SK-N-SH treated with all-trans-retinoic acid at 6 μM for 48 hours (cell line): ENCODE results near the gene TAAR9.

ENCODE experiments used
- ATAC-seq: fragments of 200-7000 bp; cut with Tn5 transposase; 3 replicates; pipeline ENCODE4 v1.9.1; 2020; ENCODE audit warnings: mild to moderate bottlenecking, moderate library complexity
- ARNTL ChIP-seq: fragments of 450-650 bp; formaldehyde crosslinking; IDR thresholded peaks from 2 replicates; pipeline ENCODE4 v1.5.0; 2020; ENCODE audit warnings: low read depth, mild to moderate bottlenecking, moderate library complexity, borderline replicate concordance
- BACH2 ChIP-seq: fragments of 250-450 bp; sonication (Bioruptor Pico); IDR thresholded peaks from 2 replicates; pipeline ENCODE4 v1.9.0; 2021; ENCODE audit warnings: mild to moderate bottlenecking, borderline replicate concordance
- CREB5 ChIP-seq: fragments of 250-450 bp; sonication (Bioruptor Pico); IDR thresholded peaks from 2 replicates; pipeline ENCODE4 v1.5.1; 2020; ENCODE audit warnings: low read depth, mild to moderate bottlenecking, moderate library complexity
- CSDC2 ChIP-seq: fragments of 250-450 bp; sonication (Bioruptor Pico); IDR thresholded peaks from 2 replicates; pipeline ENCODE4 v1.5.0; 2020; ENCODE audit warnings: mild to moderate bottlenecking, moderate library complexity
- CSRNP3 ChIP-seq: fragments of 250-450 bp; sonication (Bioruptor Pico); IDR thresholded peaks from 2 replicates; pipeline ENCODE4 v1.5.1; 2021; ENCODE audit warnings: mild to moderate bottlenecking, moderate library complexity
- ESRRG ChIP-seq: fragments of 250-450 bp; sonication (Bioruptor Pico); IDR thresholded peaks from 2 replicates; pipeline ENCODE4 v1.6.1; 2021; ENCODE audit warnings: mild to moderate bottlenecking
- GLIS3 ChIP-seq: fragments of 250-450 bp; sonication (Bioruptor Pico); IDR thresholded peaks from 2 replicates; pipeline ENCODE4 v1.5.0; 2020; ENCODE audit warnings: mild to moderate bottlenecking, moderate library complexity
- OSR1 ChIP-seq: fragments of 250-450 bp; sonication (Bioruptor Pico); IDR thresholded peaks from 2 replicates; pipeline ENCODE4 v1.8.0; 2022; ENCODE audit warnings: moderate library complexity, mild to moderate bottlenecking, inconsistent platforms
- PATZ1 ChIP-seq: fragments of 250-450 bp; sonication (Bioruptor Pico); IDR thresholded peaks from 2 replicates; pipeline ENCODE4 v1.8.0; 2020; ENCODE audit warnings: mild to moderate bottlenecking, moderate library complexity, borderline replicate concordance
- POU6F1 ChIP-seq: fragments of 250-450 bp; sonication (Bioruptor Pico); IDR thresholded peaks from 2 replicates; pipeline ENCODE4 v1.8.0; 2021; ENCODE audit warnings: low read depth, mild to moderate bottlenecking, moderate library complexity, borderline replicate concordance
- PPARA ChIP-seq: fragments of 250-450 bp; sonication (Bioruptor Pico); IDR thresholded peaks from 2 replicates; pipeline ENCODE4 v1.5.0; 2020; ENCODE audit warnings: mild to moderate bottlenecking, borderline replicate concordance
- RARB ChIP-seq: fragments of 250-450 bp; sonication (Bioruptor Pico); IDR thresholded peaks from 2 replicates; pipeline ENCODE4 v1.8.0; 2021; ENCODE audit warnings: mild to moderate bottlenecking, moderate library complexity
- SNAI2 ChIP-seq: fragments of 250-450 bp; sonication (Bioruptor Pico); IDR thresholded peaks from 2 replicates; pipeline ENCODE4 v1.5.0; 2020; ENCODE audit warnings: mild to moderate bottlenecking, moderate library complexity
- TCF4 ChIP-seq: fragments of 250-450 bp; sonication (Bioruptor Pico); IDR thresholded peaks from 2 replicates; pipeline ENCODE4 v1.8.0; 2021; ENCODE audit warnings: mild to moderate bottlenecking, moderate library complexity, borderline replicate concordance
- TOX ChIP-seq: fragments of 250-450 bp; sonication (Bioruptor Pico); IDR thresholded peaks from 2 replicates; pipeline ENCODE4 v1.8.0; 2021; ENCODE audit warnings: mild to moderate bottlenecking, moderate library complexity, borderline replicate concordance
- TSHZ2 ChIP-seq: fragments of 250-450 bp; sonication (Bioruptor Pico); IDR thresholded peaks from 2 replicates; pipeline ENCODE4 v1.5.0; 2020; ENCODE audit warnings: mild to moderate bottlenecking, moderate library complexity
- ZFP3 ChIP-seq: fragments of 250-450 bp; sonication (Bioruptor Pico); IDR thresholded peaks from 2 replicates; pipeline ENCODE4 v1.5.0; 2020; ENCODE audit warnings: mild to moderate bottlenecking, moderate library complexity
- ZFP30 ChIP-seq: fragments of 450-650 bp; formaldehyde crosslinking; IDR thresholded peaks from 2 replicates; pipeline ENCODE4 v1.5.0; 2022; ENCODE audit warnings: mild to moderate bottlenecking, moderate library complexity
- ZNF565 ChIP-seq: fragments of 450-650 bp; formaldehyde crosslinking; conservative IDR thresholded peaks from 2 replicates; pipeline ENCODE4 v1.5.0; 2020; ENCODE audit warnings: low read depth, mild to moderate bottlenecking, moderate library complexity
- ZNF70 ChIP-seq: fragments of 450-650 bp; formaldehyde crosslinking; IDR thresholded peaks from 2 replicates; pipeline ENCODE4 v1.5.0; 2020; ENCODE audit warnings: mild to moderate bottlenecking, moderate library complexity
- ZNF8 ChIP-seq: fragments of 450-650 bp; formaldehyde crosslinking; IDR thresholded peaks from 2 replicates; pipeline ENCODE4 v1.5.0; 2020; ENCODE audit warnings: mild to moderate bottlenecking, moderate library complexity

Gene TAAR9

GRCh38 chr6:132494954-132495353 lies 43.1 kb upstream of the TAAR9 start (continued):
- TF ChIP-seq TOX (CRISPR knock-in tag) (no peak), ZFP3 (CRISPR knock-in tag) (no peak)

- TF ChIP-seq ZFP3 (CRISPR knock-in tag) = no peak
- TF ChIP-seq RARB (CRISPR knock-in tag) = no peak
- no peak for ATAC-seq
These were observed 42.4 kb upstream of the TAAR9 start for GRCh38 chr6:132495604-132496079.

- TF ChIP-seq RARB (CRISPR knock-in tag) = no peak
- TF ChIP-seq ZNF8 = no peak
- no peak for TF ChIP-seq ZNF70
- TF ChIP-seq ESRRG (CRISPR knock-in tag) = no peak
- TF ChIP-seq ZFP3 (CRISPR knock-in tag) = no peak
- no peak for TF ChIP-seq CSDC2 (CRISPR knock-in tag)
- no peak for TF ChIP-seq PATZ1 (CRISPR knock-in tag)
- TF ChIP-seq ZNF565 (CRISPR knock-in tag) = no peak
- no peak for TF ChIP-seq CREB5 (CRISPR knock-in tag)
- no peak for TF ChIP-seq PPARA
- TF ChIP-seq TCF4 (CRISPR knock-in tag) = no peak
- no peak for TF ChIP-seq CSRNP3
- TF ChIP-seq OSR1 (CRISPR knock-in tag) = no peak
- TF ChIP-seq BACH2 (CRISPR knock-in tag) = no peak
- TF ChIP-seq SNAI2 (CRISPR knock-in tag) = no peak
- TF ChIP-seq ZFP30 (CRISPR knock-in tag) = no peak
- TF ChIP-seq POU6F1 = no peak
- TF ChIP-seq TSHZ2 (CRISPR knock-in tag) = no peak
- no peak for TF ChIP-seq ARNTL
- no peak for TF ChIP-seq TOX (CRISPR knock-in tag)
- TF ChIP-seq, all 23 proteins: peak for 0
- no peak for ATAC-seq
These were observed 41.4 kb upstream of the TAAR9 start for GRCh38 chr6:132496519-132497180.

- no peak for ATAC-seq
- TF ChIP-seq ZNF70 (no peak), GLIS3 (no peak), OSR1 (CRISPR knock-in tag) (no peak), PATZ1 (CRISPR knock-in tag) (no peak)
- TF ChIP-seq, all 23 proteins: peak for 0
These were observed 39.4 kb upstream of the TAAR9 start for GRCh38 chr6:132498638-132499037.
